Mucosa of descending colon (tissue), 3 donors: ENCODE results near the gene FNDC10. TPM values are rescaled to one million over a fixed set of nuclear protein-coding genes. Genes with fewer than 3 reads are reported as not detected.

Source experiments
- ATAC-seq: fragments of 200-7000 bp; cut with Tn5 transposase; one replicate; pipeline ENCODE4 v1.9.1; 2020; ENCODE audit warnings: mild to moderate bottlenecking, moderate library complexity
- DNase-seq, 3 donors: peaks; one replicate each; pipeline ENCODE4 v3.0.0-alpha.2; 2020
- H3K36me3 ChIP-seq: fragments of 200-600 bp; one replicate; pipeline ENCODE4 v1.8.0; 2021; ENCODE audit warnings: low read depth, mild to moderate bottlenecking
- H3K4me1 ChIP-seq: fragments of 200-600 bp; one replicate; pipeline ENCODE4 v1.8.0; 2021; ENCODE audit warnings: low read depth, mild to moderate bottlenecking
- H3K4me3 ChIP-seq: fragments of 200-600 bp; one replicate; pipeline ENCODE4 v1.8.0; 2021; ENCODE audit warnings: mild to moderate bottlenecking
- H3K9me3 ChIP-seq: fragments of 200-600 bp; one replicate; pipeline ENCODE4 v1.8.0; 2021; ENCODE audit warnings: mild to moderate bottlenecking
- intact Hi-C, 2 donors: fragments of 100-400 bp; cut with DNase I in 1 of 2; cut with micrococcal nuclease in 1 of 2; formaldehyde crosslinking; loops; one replicate each; pipeline versions ENCODE4 v1.11.0 to v1.11.1; 2022; cut with DNase I, micrococcal nuclease
- total RNA-seq, 3 donors: library from RNA; stranded (reverse); fragmentation: NEBNext Ultra II Directional in 2 of 3; extraction: Animal tissue kit (Norgen Biotek cat#: 25700) in 2 of 3; gene quantifications; one replicate each; pipeline versions ENCODE4 v1.2.1 to v1.2.4, GENCODE V29; 2021 to 2023
- TF ChIP-seq, protein P1 (sequence below): fragments of 200-600 bp; IDR thresholded peaks from one replicate; pipeline ENCODE4 v1.8.0; 2022; ENCODE audit warnings: antibody characterized with exemption, mild to moderate bottlenecking
- donor health status: DM: no; HTN: no; CAD: no; lungs with moderate emphysema.
- donor health status: DM: no; HTN: no; CAD: no.
- donor health status: DM: no; HTN: yes; CAD: no.

The FNDC10 gene
- total RNA-seq, 3 donors from 2014 or later: 1.2 to 3.2 (median 3.1) TPM

GRCh38 chr1:1625404-1625775 lies 25.5 kb upstream of the FNDC10 start:
- H3K9me3 ChIP-seq: no peaks in the 10 kb centered on the region
- ATAC-seq (no peak), DNase-seq (peak in 1 of 3 donors; percentile 57)
- no peak overlapping the region for H3K4me3 ChIP-seq
- H3K36me3 ChIP-seq: no peaks in the 10 kb centered on the region
- TF ChIP-seq, protein P1, sequence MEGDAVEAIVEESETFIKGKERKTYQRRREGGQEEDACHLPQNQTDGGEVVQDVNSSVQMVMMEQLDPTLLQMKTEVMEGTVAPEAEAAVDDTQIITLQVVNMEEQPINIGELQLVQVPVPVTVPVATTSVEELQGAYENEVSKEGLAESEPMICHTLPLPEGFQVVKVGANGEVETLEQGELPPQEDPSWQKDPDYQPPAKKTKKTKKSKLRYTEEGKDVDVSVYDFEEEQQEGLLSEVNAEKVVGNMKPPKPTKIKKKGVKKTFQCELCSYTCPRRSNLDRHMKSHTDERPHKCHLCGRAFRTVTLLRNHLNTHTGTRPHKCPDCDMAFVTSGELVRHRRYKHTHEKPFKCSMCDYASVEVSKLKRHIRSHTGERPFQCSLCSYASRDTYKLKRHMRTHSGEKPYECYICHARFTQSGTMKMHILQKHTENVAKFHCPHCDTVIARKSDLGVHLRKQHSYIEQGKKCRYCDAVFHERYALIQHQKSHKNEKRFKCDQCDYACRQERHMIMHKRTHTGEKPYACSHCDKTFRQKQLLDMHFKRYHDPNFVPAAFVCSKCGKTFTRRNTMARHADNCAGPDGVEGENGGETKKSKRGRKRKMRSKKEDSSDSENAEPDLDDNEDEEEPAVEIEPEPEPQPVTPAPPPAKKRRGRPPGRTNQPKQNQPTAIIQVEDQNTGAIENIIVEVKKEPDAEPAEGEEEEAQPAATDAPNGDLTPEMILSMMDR: no peak
- intact Hi-C loops: no loop called here
- H3K4me1 ChIP-seq: peaks cover 10% of the 10 kb centered on the region

DNA sequence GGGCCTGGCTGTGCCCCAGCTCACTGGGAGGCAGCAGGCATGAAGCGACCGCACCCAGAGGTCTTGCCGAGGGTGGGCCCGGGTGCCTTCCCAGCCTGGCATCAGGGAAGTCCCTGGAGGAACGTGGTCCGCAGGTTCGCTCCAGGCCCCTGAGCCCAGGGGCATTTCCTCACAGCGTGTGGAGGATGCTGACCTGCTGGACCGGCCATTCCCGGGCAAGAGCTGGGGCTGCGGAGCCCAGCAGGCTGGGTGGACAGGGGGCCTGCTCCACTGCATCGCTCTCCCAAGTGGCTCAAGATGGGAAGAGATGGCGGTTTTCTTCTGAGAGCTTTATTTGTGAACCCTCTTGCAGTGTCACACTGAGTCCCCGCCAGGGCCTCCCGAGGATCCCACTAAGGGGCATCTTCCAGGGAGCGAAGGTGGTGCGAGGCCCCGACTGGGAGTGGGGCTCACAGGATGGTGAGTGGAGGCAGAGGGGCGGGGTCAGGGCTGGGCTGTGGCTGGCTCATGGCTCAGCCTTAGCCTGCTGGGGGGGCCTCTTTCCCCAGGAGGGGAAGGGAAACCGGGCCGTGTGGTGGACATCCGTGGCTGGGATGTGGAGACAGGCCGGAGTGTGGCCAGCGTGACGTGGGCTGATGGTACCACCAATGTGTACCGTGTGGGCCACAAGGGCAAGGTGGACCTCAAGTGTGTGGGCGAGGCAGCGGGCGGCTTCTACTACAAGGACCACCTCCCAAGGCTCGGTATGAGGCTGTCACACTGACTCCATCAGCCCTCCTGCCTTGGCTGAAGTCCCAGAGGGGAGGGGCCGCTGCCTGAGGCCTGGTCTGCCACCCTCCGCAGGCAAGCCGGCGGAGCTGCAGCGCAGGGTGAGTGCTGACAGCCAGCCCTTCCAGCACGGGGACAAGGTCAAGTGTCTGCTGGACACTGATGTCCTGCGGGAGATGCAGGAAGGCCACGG lies 24.8 kb upstream of the FNDC10 start:
- ATAC-seq (no peak), DNase-seq (peak in 1 of 3 donors; percentile 55)
- Histone ChIP-seq H3K4me1 (peaks cover 10% of the 10 kb centered on the region), H3K9me3 (no peaks in the 10 kb centered on the region), H3K36me3 (no peaks in the 10 kb centered on the region), H3K4me3 (no peak overlapping the region)
- intact Hi-C loops: no loop called here
- TF ChIP-seq, protein P1: no peak

DNA sequence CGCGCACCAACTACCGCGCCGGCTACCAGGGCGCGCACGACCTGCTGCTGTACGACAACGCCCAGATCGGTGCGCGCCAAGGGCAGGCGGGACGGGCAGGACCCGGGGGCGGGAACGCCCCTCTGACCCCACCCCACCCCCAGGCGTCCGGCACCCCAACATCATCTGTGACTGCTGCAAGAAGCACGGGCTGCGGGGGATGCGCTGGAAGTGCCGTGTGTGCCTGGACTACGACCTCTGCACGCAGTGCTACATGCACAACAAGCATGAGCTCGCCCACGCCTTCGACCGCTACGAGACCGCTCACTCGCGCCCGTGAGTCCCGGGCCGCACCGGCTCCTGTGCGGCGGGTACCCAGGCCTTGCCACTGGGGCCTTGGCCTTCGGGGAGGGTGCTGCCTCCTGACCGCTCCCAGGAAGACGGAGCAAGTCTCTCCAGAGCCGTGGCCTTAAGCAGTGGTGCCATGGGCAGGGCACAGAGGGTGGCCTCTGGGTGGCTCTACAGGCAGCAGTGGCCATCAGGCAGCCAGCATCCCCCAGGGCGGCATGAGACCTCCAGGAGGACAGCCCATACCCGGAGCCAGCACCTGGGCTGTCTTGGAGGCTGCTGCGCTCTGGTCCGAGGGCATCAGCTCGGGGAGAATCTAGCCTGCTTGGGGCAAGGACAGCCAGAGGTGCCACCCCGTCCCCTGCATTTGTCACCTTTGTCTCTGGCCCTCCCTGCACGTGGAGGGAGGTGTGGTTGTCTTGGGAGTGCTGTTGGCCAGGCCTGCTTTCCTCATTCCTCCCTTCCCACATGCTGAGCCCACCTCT lies 23.9 kb upstream of the FNDC10 start:
- TF ChIP-seq, protein P1: no peak
- intact Hi-C loops: no loop called here
- no peaks in the 10 kb centered on the region for H3K9me3 ChIP-seq
- H3K36me3 ChIP-seq: no peaks in the 10 kb centered on the region
- H3K4me3 ChIP-seq: no peak overlapping the region
- no peak for ATAC-seq
- peak in 1 of 3 donors; percentile 62 for DNase-seq
- peaks cover 10% of the 10 kb centered on the region for H3K4me1 ChIP-seq

DNA sequence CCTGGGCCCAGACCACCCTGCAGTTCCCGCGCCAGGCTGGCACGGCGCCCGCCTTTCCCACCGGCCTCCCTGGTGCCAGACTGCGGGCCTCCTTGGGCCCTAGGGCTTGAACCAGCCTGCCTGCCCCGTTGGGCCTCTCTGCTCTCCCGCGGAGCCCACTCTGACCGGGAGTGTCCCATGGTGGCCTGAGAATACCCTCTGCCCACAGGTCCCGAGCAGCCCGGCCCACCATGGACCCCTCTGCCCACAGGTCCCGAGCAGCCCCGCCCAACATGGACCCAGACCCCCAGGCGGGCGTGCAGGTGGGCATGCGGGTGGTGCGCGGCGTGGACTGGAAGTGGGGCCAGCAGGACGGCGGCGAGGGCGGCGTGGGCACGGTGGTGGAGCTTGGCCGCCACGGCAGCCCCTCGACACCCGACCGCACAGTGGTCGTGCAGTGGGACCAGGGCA lies 23.3 kb upstream of the FNDC10 start:
- intact Hi-C loops: no loop called here
- no peaks in the 10 kb centered on the region for H3K9me3 ChIP-seq
- no peak for ATAC-seq
- no peaks in the 10 kb centered on the region for H3K36me3 ChIP-seq
- peaks cover 10% of the 10 kb centered on the region for H3K4me1 ChIP-seq
- no peak overlapping the region for H3K4me3 ChIP-seq
- DNase-seq: peak in 1 of 3 donors; percentile 47
- TF ChIP-seq, protein P1: no peak

GRCh38 chr1:1622788-1623094 lies 22.8 kb upstream of the FNDC10 start:
- TF ChIP-seq, protein P1: no peak
- Histone ChIP-seq H3K9me3 (no peaks in the 10 kb centered on the region), H3K4me1 (peaks cover 10% of the 10 kb centered on the region), H3K4me3 (no peak overlapping the region), H3K36me3 (no peaks in the 10 kb centered on the region)
- intact Hi-C loops: no loop called here
- peak in 1 of 3 donors; percentile 43 for DNase-seq
- ATAC-seq: no peak
